HS-27A (cell line): ENCODE data around the gene AFAP1L2.

Experiments used
- DNase-seq: peaks from one replicate; pipeline ENCODE4 v3.0.0-alpha.2; 2012; ENCODE audit warnings: low read depth, missing footprints

AFAP1L2 gene

DNA sequence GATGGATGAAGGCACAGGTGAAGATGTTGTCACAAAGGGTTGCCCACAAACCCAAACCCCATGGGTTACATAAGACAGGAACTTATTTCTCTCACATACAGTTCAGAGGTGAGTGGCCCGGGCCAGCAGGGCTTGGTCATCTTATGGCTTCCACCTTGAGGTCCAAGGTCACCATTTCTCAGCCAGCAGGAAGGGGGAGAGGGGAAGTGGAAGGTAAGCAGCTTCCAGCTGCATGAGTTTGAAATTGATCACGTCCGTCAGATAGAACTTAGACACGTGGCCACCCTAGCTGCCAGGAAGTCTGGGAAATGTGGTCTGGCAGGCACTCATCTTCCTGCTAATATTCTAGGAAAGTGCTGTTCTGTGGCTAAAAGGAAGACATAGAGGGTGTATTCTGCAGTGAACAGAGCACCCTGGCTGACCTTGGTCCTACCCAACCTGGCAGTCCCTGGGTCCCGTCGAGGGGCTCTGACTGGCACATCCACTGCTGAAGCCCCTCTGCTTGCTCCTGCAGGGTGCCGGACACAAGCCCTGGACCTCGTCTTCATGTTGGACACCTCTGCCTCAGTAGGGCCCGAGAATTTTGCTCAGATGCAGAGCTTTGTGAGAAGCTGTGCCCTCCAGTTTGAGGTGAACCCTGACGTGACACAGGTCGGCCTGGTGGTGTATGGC is 115.7 kb downstream of the AFAP1L2 start:
- DNase-seq, result no peak

DNA sequence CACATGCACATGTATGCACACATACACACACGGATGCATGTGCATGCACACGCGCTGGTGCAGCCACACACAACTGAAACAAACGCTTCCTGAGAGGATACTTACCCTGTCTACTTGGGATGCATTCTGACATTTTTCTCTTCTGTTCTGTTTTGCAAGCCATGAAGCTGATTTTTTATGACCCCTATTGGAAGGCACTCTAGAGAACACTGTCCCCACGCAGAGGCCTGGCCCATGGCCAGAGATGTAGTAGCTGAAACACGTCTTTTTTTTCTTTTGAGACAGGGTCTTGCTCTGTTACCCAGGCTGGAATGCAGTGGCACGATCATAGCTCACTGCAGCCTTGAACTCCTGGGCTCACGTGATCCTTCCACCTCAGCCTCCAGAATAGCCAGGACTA is 117.4 kb downstream of the AFAP1L2 start:
- DNase-seq, result no peak

DNA sequence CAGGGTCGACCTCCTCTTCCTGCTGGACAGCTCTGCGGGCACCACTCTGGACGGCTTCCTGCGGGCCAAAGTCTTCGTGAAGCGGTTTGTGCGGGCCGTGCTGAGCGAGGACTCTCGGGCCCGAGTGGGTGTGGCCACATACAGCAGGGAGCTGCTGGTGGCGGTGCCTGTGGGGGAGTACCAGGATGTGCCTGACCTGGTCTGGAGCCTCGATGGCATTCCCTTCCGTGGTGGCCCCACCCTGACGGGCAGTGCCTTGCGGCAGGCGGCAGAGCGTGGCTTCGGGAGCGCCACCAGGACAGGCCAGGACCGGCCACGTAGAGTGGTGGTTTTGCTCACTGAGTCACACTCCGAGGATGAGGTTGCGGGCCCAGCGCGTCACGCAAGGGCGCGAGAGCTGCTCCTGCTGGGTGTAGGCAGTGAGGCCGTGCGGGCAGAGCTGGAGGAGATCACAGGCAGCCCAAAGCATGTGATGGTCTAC is 118.3 kb downstream of the AFAP1L2 start:
- no peak for DNase-seq

DNA sequence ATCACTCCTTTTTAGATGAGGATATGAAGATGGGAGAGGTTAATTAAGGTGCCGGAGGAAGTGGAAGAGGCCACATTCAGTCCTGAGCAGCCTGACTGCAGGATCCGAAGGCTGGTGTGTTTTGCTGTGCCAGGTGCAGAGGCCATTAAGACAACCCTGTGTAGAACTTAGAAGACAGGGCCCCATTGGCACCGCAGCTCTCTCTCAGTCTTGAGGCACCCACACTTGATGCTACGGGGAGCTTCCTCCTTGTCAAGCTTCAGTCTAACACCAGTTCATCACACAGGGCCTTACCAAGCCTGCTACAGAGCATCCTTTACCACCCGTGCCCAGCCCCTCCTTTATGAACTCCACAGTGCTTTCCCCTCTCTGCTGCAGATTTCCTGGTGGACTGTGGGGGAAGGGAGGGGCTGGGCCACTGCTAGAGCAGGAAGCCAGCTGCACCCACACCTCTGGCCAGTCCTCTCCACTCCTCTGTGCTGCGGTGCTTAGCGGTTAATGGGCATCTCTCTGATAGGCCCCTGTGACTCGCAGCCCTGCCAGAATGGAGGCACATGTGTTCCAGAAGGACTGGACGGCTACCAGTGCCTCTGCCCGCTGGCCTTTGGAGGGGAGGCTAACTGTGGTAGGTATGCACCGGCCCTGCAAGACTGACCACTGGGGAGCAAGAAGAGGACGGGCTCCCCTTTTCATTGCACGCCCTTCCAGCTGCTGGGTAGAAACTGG is 119.8 kb downstream of the AFAP1L2 start:
- no peak for DNase-seq

DNA sequence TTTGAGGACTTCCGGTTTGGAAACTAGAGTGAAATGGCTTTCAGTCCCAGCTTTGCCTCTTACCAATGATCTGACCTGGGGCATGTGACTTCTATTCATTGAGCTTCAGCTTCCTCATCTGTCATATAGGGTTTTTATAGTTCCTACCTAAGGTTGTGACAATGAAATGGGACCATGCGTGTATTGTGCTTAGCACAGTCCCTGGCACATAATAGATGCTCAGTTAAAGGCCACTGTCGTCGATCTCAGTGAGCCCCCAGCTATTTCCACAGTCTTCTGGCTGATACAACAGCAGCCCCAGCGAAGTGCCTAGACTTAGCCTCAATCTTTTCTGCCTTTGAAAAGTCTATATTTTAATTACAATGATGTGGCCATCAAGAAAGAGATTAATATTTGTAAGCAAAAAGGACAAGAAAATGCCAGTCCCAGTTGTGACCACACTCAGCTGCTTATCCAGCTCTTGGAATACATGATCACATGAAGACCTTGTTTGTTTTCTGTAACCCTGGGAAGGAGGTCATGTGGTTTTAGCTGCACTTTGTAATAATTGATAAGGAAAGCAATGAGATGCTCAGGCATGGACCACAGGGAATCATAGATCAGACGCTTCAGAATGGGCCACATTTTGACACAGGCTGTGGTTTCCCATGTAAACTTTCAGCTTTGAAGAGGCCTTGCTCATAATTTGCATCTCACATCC is 120.6 kb downstream of the AFAP1L2 start:
- DNase-seq, result no peak

DNA sequence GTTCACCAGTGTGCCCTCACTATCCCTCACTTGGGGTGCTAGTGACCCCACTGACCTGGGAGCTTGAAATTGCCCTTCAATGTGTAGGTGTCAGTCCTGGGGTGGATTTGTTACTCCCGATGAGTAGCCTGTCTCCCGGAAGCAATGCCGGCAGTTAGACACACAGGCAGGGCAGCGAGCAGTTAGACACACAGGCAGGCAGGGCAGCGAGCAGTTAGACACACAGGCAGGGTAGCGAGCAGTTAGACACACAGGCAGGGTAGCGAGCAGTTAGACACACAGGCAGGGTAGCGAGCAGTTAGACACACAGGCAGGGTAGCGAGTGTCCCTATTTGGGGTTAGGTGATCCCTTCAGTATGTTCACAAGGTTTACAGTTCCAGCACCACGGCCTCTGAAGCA is 121.2 kb downstream of the AFAP1L2 start:
- DNase-seq, result no peak

DNA sequence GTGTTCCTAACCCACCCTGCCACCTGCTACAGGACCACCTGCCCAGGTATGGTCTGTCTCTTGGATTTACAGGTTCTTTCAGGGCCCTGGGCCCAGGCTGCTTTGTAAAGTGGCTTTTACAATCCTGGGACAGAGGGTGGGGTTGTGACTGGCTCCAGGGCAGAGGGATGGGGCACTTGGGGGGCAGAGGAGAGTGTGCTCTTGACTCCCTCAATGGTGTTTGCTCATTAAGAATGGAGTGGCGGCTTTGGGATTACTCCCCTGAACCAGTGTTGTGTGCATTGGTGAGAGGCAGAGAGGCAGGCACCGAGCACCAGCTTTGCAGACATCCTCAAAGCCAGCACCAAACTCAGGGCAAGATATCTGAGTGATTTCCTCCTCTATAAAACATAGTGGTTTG is 121.8 kb downstream of the AFAP1L2 start:
- no peak for DNase-seq

DNA sequence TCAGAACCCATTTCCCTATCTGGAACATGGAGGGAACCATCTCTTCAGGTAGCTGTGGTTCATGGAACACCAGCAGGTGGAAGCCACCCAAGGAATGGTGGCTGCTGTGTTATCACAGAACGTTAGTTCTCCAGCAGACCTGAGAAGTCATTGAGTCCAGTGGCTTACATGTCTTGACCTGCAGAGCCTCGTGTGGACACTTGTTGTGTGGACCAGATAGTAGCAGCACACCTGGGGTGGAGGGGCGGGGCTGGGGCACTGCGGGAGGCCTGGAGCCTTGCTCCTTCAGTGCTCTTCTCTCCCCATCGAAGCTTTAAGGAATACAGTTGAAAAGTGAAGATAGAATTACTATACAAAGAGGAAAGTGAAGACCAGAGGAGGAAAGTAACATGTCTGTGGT is 122.8 kb downstream of the AFAP1L2 start:
- no peak for DNase-seq

DNA sequence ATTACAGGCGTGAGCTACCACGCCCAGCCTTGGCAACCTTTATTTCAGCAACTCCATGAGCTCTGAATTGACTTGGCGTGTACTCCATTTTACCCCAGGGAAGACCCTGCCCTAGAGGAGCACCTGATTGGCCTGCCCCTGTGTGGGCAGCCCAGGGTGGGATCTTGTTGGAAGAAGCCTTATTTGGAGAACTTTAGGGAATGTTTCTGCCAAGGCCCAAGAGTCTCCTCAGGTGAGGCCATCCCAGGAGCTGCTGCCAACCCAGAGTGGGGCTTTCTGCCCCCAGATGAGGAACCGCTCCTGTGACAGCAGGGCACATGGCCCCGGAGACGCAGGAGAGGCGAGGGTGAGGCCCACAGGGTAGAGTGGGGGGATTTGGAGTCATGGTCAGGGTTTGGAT is 123.3 kb downstream of the AFAP1L2 start:
- DNase-seq, result no peak

DNA sequence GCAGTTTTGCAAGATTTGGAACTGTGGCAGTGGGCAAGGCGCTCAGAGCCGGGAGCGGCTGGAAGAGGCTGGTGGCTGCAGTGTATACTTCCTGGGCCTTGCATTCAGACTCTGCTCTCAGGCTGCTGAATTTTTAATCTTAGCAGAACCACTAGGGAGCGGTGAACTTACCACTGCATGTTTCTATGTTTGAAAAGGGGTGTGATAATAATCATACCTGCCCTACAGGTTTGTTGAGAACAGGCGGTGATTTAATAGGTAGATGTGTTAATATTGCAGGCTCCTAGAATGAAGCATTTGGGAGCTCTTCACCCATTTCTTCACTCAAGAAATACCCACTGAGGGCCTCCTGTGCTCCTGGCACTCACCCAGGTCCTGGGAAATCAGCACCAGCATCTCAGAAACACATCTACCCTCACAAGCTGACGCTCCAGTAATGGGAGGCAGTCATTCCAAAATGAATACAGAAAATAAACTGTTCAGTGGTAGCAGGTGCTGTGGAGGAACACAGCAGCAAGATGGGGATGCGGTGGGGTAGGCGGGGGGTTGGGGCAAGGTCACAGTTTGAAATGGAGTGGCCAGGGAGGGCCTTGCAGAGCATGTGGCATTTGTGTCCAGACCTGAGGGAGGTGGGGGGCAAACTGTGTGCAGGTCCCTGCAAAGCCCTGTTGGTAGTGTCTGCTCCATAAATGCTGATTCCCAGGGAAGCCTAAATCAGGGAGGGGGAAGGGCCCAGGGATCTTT is 124.2 kb downstream of the AFAP1L2 start:
- DNase-seq, result no peak

DNA sequence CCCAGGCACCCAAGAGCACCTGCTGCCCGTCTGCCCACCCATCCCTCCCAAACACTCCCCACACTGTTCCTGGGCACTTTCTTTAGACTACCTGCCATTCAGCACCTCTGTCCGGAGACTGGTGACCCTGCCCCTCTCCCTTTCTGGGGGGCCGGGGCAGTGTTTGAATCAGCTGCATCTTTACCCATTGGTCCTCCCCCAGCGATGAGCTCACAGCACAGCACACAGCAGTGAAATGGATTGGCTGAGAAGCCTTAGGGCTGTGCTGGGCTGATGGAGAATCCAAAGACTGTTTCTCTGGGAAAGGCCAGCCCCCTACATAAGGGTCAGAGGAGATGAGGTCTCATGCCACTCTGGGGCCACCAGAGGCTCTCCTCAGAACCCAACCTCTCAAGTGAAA is 125.0 kb downstream of the AFAP1L2 start:
- no peak for DNase-seq

DNA sequence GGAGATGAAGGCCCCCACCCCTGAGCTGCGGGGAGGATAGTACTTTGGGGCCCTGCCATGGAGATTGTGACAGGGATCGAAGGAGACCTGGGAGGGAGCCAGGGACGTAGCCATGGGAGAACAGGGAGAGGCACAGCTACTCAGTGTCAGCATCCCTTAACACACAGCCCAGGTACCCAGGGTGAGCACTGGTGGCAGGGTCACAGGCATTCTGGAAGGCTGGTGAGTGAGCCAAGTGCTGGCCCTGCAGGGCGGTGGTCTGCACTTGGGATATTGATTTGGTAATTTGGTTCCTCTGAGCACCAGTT is 125.5 kb downstream of the AFAP1L2 start:
- DNase-seq, result no peak

DNA sequence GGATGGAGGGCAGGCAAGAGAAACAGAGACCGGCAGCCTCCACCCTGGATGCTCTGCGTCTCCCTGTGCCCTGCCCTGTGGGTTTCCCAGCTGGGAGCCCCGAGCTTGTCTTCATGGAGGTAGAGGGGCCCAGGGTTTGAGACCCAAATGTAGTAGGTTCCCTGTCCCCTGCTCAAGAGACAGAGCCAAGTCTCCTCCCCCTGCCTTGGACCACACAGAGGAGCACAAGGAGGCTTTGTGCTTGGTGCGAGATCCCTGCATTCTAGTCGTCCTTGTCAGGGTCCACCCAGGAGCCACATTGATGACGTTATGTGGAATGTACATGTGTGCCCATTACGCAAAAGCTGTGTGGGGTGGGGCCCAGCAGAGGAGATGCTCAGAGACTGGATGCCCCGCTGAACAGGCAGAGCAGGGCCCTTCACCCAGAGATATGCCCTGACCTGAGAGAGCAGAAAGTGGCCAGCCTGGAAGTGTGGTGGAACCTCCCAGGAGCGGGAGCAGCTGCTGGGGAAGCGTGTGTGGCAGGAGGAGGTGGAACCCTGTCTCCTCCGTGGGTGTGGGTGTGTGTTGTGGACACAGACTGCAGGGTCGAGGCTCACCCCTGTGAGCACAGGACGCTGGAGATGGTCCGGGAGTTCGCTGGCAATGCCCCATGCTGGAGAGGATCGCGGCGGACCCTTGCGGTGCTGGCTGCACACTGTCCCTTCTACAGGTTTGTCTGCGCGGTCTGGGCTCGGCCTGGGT is 126.0 kb downstream of the AFAP1L2 start:
- no peak for DNase-seq

DNA sequence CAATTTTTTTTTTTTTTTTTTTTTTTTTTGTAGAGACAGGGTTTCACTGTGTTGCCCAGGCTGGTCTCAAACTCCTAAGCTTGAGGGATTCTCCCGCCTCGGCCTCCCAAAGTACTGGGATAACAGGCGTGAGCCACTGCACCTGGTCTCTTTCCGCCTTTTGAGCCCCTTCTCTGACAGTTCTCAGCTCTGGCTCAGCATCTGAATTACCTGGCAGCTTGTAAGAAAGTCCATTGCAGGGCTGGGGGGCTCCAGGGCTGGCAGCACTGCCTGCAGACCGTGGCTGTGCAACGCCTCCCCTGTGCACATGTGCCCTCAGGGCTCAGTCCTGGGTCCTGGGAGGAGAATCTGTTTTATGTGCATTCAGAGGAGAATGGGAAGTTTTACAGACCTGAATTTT is 127.6 kb downstream of the AFAP1L2 start:
- DNase-seq, result no peak

DNA sequence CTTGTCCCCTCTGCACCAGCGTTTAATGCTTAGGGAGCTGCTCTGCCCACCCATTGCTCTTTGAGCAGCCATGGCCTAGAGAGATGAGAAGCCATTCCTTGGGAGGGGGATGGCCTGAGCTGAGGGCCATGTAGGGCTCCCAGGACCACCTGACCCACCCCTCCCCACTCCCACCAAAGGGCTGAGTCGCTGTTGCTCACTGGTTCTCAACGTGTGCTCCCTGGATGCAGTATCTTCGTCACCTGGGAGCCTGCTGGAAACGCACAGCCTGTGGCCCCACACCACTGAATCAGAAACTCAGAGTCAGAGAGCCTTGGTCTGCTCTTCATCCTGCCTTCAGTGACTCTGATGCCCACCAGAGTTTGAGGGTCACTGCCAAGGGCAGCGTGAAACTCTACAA is 128.2 kb downstream of the AFAP1L2 start:
- DNase-seq, result no peak

DNA sequence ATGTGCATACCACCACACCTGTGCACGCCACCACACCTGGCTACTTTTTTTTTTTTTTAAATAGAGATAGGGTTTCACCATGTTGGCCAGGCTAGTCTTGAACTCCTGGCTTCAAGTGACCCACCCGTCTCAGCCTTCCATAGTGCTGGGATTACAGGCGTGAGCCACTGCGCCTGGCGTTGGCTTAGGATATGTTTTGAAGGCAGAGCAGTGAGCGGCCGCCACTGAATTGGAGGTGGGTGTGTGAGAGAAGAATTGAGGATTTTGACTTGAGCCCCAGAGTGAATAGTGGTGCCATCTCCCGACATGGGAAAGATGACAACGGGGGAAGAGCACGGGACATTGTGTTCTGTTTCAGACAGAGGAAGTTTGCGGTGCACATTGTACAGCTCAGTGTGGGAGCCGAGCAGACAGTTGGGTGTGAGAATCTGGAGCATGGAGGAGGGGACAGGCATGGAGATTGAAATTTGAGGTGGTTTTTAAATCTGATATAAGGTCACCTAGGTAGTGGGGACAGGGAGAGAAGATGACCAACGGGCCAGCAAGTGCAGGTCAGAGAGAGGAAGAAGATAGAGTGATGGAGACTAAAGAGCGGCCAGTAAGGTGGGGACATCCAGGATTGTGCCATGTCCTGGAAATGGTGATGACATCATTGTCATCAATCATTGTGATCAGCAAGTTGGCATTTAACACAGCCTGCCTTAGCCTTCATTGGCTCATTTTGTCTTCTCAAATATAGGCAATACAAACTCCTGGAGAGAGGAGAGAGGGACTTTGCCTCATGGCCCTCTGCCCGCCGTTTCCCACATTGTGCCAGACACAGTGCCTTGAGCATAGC is 129.5 kb downstream of the AFAP1L2 start:
- DNase-seq, result no peak

DNA sequence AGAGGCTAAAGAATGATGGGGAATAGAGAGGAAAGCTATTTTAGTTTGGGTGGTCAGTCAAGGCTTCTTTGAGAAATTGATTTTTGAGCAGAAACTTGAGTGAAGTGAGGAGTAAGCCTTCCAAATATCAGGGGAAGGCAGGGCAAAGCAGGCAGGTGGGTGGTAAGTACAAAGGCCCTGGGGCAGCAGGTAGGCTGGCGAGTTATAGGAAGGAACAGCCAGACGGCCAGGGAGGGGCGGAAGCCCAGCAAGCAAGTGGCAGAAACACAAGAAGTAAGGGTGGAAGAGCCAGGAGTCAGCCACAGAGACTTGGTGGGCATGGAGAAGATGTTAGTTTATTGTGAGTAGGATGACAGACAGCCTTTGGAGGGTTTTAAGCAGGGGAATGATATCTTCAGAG is 130.4 kb downstream of the AFAP1L2 start:
- no peak for DNase-seq

DNA sequence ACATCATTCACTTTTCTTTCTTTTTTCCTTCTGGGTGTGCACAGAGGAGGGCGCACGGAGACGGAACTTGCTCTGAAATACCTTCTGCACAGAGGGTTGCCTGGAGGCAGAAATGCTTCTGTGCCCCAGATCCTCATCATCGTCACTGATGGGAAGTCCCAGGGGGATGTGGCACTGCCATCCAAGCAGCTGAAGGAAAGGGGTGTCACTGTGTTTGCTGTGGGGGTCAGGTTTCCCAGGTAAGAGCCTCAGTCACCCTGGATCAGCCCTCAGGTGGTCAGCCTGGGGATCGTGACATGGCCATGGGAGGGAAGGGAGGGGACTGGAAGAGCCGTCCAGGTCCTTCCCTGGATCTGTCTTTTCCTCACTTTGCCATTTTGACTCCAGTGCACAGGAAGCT is 131.6 kb downstream of the AFAP1L2 start:
- no peak for DNase-seq

DNA sequence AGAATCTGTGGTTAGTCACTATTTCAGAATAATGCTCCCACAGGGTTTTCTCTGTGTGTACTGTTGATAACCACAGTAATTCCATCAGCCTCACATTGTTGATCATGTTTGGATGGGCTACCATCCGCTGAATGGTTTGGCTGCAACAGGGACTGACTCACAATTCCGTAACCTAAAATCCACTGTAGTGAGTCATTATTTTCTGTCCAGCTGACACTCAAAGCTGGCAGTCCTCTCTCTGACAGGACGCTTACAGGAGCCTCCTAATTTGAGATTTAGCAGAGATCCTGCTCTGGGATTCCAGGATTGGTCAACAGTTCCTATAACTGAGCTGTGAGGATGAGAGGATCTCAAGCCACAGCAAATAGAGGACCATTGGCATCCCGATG is 132.5 kb downstream of the AFAP1L2 start:
- peak; percentile 71 for DNase-seq

DNA sequence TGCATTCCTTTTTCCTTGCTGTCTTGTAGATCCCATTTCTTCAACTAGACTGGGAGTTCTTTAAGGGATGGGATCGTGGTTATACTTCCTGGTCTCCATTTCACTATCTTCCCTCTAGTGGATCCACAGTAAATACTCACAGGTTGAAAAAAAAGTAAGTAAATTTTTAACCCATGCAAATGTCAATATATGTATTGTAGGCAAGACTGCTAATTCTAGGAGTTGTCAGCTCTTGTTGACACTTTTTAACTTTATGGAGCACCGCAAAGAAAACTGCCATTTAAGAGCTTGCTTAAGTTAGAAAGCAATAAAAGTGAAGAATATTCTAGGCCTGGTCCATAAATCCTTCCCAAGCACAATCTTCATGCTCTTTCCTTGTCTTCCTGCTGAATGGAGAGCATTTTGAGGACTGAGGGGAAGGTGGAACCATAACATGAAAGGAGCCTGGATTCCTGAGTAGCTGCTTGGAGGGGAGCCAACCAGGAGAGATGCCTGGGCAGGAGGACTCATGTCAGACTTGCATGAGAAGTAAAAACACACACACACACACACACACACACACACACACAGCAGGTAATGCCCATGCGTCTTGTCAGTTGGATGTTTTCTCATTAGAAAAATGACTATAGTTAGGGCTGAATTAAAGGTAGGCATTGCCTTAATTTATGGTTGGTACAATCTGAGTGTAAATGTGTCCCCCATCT is 133.1 kb downstream of the AFAP1L2 start:
- no peak for DNase-seq
